HCT116 (cell line): Measurements from ENCODE around the gene ECEL1. TPM values are rescaled to one million over a fixed set of nuclear protein-coding genes. Genes with fewer than 3 reads are reported as not detected.

Experiments
- ATAC-seq: fragments of 200-7000 bp; cut with Tn5 transposase; 2 replicates; pipeline ENCODE4 v1.9.1; 2020; ENCODE audit warnings: mild to moderate bottlenecking, moderate library complexity
- BruUV-seq: library from RNA; stranded (reverse); fragments of 400-500 nt; replicated peaks from 2 replicates; lab custom pipeline; 2021; lab: Mats Ljungman, UMichigan
- CTCF ChIA-PET: fragments of 300-600 bp; sonication (Branson Sonifier 250); formaldehyde crosslinking; loops from one replicate; lab custom pipeline; 2021; ENCODE audit warnings: antibody characterized with exemption; lab: Charles Lee
- POLR2A ChIA-PET: fragments of 300-600, 350-600 bp; sonication (Branson Sonifier 250); formaldehyde crosslinking; loops from one replicate; lab custom pipeline; 2021; ENCODE audit warnings: antibody characterized with exemption; lab: Charles Lee
- RAD21 ChIA-PET, 2 experiments: fragments of 300-600 bp; sonication (Branson Sonifier 250); formaldehyde crosslinking; loops; one replicate each; lab custom pipeline; 2023; ENCODE audit warnings: low total read pairs in 2 of 2; ENCODE audit not compliant: uncharacterized antibody in 2 of 2, unreplicated experiment in 2 of 2, low non-redundant PET in 1 of 2; lab: Charles Lee
- DNase-seq: peaks from one replicate; pipeline ENCODE4 v3.0.0-alpha.2; 2010; ENCODE audit warnings: low read depth, low spot score
- H2AFZ ChIP-seq: fragments of 200-600 bp; shearing (Covaris generic), sonication (generic); 2 replicates; pipeline ENCODE4 v1.6.1; 2017; ENCODE audit warnings: low read depth, mixed run types, mixed read lengths, antibody characterized with exemption, low read length; ENCODE audit not compliant: poor library complexity, severe bottlenecking
- H3K27ac ChIP-seq: 2 replicates; pipeline ENCODE4 v1.5.1; 2012; ENCODE audit warnings: low read depth, low read length
- H3K27me3 ChIP-seq: fragments of 200-600 bp; sonication (generic); 2 replicates; pipeline ENCODE4 v1.6.1; 2016; ENCODE audit warnings: mixed run types, low read length, mixed read lengths; ENCODE audit not compliant: insufficient read depth
- H3K36me3 ChIP-seq, 2 experiments: fragments of 200-500 bp in 1 of 2; fragments of 200-600 bp in 1 of 2; sonication (Bioruptor generic) in 1 of 2; sonication (generic) in 1 of 2; 2 replicates each; pipeline versions ENCODE4 v1.5.1 to v1.6.1; 2014 to 2016; ENCODE audit warnings: low read length in 2 of 2, inconsistent platforms in 1 of 2, mixed read lengths in 1 of 2, mixed run types in 1 of 2; ENCODE audit not compliant: insufficient read depth in 2 of 2, control insufficient read depth in 1 of 2
- H3K4me1 ChIP-seq, 2 experiments: fragments of 200-600 bp in 1 of 2; sonication (generic) in 1 of 2; 2 replicates each; pipeline versions ENCODE4 v1.5.1 to v1.6.1; 2012 to 2017; ENCODE audit warnings: low read length in 2 of 2, inconsistent platforms in 1 of 2, mild to moderate bottlenecking in 1 of 2, mixed read lengths in 1 of 2, mixed run types in 1 of 2, moderate library complexity in 1 of 2; ENCODE audit not compliant: insufficient read depth in 2 of 2, control insufficient read depth in 1 of 2
- H3K4me2 ChIP-seq: fragments of 200-600 bp; sonication (generic); 2 replicates; pipeline ENCODE4 v1.6.1; 2017; ENCODE audit warnings: mixed run types, low read length, mixed read lengths
- H3K4me3 ChIP-seq, 2 experiments: fragments of 200-600 bp in 1 of 2; sonication (generic) in 1 of 2; replicated peaks in 1 of 2; 2 replicates each; pipeline ENCODE4 v1.5.1; 2011 to 2016; ENCODE audit warnings: low read length in 2 of 2, control low read depth in 1 of 2, low read depth in 1 of 2, mild to moderate bottlenecking in 1 of 2, mixed read lengths in 1 of 2, mixed run types in 1 of 2
- H3K79me2 ChIP-seq: fragments of 200-600 bp; sonication (generic); 2 replicates; pipeline ENCODE4 v1.6.1; 2017; ENCODE audit warnings: mild to moderate bottlenecking, mixed run types, low read length, moderate library complexity, mixed read lengths; ENCODE audit not compliant: insufficient read depth
- H3K9ac ChIP-seq: fragments of 200-600 bp; sonication (generic); 2 replicates; pipeline ENCODE4 v1.6.1; 2016; ENCODE audit warnings: low read length, mixed read lengths
- H3K9me2 ChIP-seq: fragments of 200-600 bp; sonication (generic), shearing (Covaris generic); 2 replicates; pipeline ENCODE4 v1.6.1; 2017; ENCODE audit warnings: mixed run types, mild to moderate bottlenecking, moderate library complexity; ENCODE audit not compliant: insufficient read depth
- H3K9me3 ChIP-seq, 2 experiments: fragments of 200-500 bp in 1 of 2; fragments of 200-600 bp in 1 of 2; sonication (Bioruptor generic) in 1 of 2; sonication (generic) in 1 of 2; 2 replicates each; pipeline ENCODE4 v1.6.1; 2014 to 2017; ENCODE audit warnings: low read length in 2 of 2, mixed read lengths in 2 of 2, inconsistent platforms in 1 of 2, low read depth in 1 of 2, mild to moderate bottlenecking in 1 of 2, mixed run types in 1 of 2, moderate library complexity in 1 of 2; ENCODE audit not compliant: control insufficient read depth in 1 of 2, insufficient read depth in 1 of 2
- H4K20me1 ChIP-seq: fragments of 200-600 bp; sonication (generic), shearing (Covaris generic); 2 replicates; pipeline ENCODE4 v1.6.1; 2017; ENCODE audit warnings: mixed run types, mild to moderate bottlenecking, moderate library complexity; ENCODE audit not compliant: insufficient read depth
- CBX3 ChIP-seq: IDR thresholded peaks from 2 replicates; pipeline ENCODE4 v1.6.1; 2012; ENCODE audit warnings: low read depth
- CEBPB ChIP-seq: IDR thresholded peaks from 2 replicates; pipeline ENCODE4 v1.6.1; 2012; ENCODE audit warnings: low read depth
- EGR1 ChIP-seq: IDR thresholded peaks from 2 replicates; pipeline ENCODE4 v1.6.1; 2012; ENCODE audit warnings: low read depth
- ELF1 ChIP-seq: IDR thresholded peaks from 2 replicates; pipeline ENCODE4 v1.6.1; 2012; ENCODE audit warnings: low read depth, borderline replicate concordance
- EZH2 ChIP-seq: fragments of 200-600 bp; sonication (generic); IDR thresholded peaks from 2 replicates; pipeline ENCODE4 v1.6.1; 2017; ENCODE audit warnings: antibody characterized with exemption, mixed run types
- EZH2phosphoT487 ChIP-seq: fragments of 200-600 bp; IDR thresholded peaks from 2 replicates; pipeline ENCODE4 v1.6.1; 2018; ENCODE audit warnings: antibody characterized with exemption, borderline replicate concordance
- FOSL1 ChIP-seq: IDR thresholded peaks from 2 replicates; pipeline ENCODE4 v1.6.1; 2012; ENCODE audit warnings: low read depth
- POLR2A ChIP-seq: IDR thresholded peaks from 2 replicates; pipeline ENCODE4 v1.7.0; 2011; ENCODE audit warnings: borderline replicate concordance; ENCODE audit not compliant: insufficient read depth, insufficient read length; ENCODE audit errors: extremely low read depth
- RAD21 ChIP-seq: IDR thresholded peaks from 2 replicates; pipeline ENCODE4 v1.6.1; 2012; ENCODE audit warnings: low read depth, mild to moderate bottlenecking
- SP1 ChIP-seq: IDR thresholded peaks from 2 replicates; pipeline ENCODE4 v1.6.1; 2012; ENCODE audit warnings: low read depth
- SRF ChIP-seq: IDR thresholded peaks from 2 replicates; pipeline ENCODE4 v1.6.1; 2012; ENCODE audit warnings: low read depth
- TCF7L2 ChIP-seq: IDR thresholded peaks from 2 replicates; pipeline ENCODE4 v1.7.0; 2011; ENCODE audit warnings: borderline replicate concordance, inconsistent platforms; ENCODE audit not compliant: insufficient read depth, insufficient read length; ENCODE audit errors: extremely low read depth
- ZFX ChIP-seq: fragments of 450-650 bp; IDR thresholded peaks from 2 replicates; pipeline ENCODE4 v1.6.1; 2017
- intact Hi-C: fragments of 100-400 bp; cut with micrococcal nuclease; formaldehyde crosslinking; loops from 2 replicates; pipeline ENCODE4 v1.10.0; 2022
- total RNA-seq: library from RNA; stranded (reverse); gene quantifications from one replicate; pipeline ENCODE4 v1.2.1, GENCODE V29; 2021; ENCODE audit not compliant: unreplicated experiment
- TF ChIP-seq, protein P1 (sequence below), 3 experiments: fragments of 200-600 bp in 1 of 3; sonication (generic) in 1 of 3; IDR thresholded peaks in 2 of 3; conservative IDR thresholded peaks in 1 of 3; 2 replicates each; pipeline ENCODE4 v1.5.1; 2012 to 2017; ENCODE audit warnings: low read depth in 2 of 3, low read length in 2 of 3, antibody characterized with exemption in 1 of 3, borderline replicate concordance in 1 of 3, control low read depth in 1 of 3, mild to moderate bottlenecking in 1 of 3, mixed read lengths in 1 of 3, mixed run types in 1 of 3, moderate library complexity in 1 of 3; ENCODE audit not compliant: insufficient read depth in 1 of 3

The ECEL1 gene
- total RNA-seq, 1 experiment from 2014 or later = not detected

DNA sequence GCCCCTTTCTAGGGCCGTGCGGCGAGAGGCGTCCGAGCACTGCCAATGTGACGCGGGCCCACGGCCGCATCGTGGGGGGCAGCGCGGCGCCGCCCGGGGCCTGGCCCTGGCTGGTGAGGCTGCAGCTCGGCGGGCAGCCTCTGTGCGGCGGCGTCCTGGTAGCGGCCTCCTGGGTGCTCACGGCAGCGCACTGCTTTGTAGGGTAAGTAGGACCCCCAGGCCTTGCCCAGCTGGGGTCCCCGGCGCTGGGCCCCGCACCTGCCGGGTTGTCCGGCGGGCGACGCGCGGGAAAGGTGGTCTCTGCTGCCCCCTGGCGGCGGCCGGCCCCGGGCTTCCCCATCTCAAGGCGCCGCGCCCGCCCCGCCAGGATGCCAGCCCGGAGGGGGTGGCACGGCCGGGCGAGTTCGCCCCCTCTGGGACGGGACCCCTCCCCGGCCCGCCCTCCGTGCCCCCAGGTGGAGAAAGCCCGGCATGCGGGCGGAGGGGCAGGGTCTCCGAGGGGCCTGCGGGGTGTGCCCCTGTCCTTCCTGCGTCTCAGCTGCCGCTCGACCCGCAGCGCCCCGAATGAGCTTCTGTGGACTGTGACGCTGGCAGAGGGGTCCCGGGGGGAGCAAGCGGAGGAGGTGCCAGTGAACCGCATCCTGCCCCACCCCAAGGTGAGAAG is 34.5 kb upstream of the ECEL1 start:
- H3K9ac ChIP-seq = no peak overlapping the region
- TF ChIP-seq EZH2 (no peak), RAD21 (peak; percentile 87)
- TF ChIP-seq, protein P1, sequence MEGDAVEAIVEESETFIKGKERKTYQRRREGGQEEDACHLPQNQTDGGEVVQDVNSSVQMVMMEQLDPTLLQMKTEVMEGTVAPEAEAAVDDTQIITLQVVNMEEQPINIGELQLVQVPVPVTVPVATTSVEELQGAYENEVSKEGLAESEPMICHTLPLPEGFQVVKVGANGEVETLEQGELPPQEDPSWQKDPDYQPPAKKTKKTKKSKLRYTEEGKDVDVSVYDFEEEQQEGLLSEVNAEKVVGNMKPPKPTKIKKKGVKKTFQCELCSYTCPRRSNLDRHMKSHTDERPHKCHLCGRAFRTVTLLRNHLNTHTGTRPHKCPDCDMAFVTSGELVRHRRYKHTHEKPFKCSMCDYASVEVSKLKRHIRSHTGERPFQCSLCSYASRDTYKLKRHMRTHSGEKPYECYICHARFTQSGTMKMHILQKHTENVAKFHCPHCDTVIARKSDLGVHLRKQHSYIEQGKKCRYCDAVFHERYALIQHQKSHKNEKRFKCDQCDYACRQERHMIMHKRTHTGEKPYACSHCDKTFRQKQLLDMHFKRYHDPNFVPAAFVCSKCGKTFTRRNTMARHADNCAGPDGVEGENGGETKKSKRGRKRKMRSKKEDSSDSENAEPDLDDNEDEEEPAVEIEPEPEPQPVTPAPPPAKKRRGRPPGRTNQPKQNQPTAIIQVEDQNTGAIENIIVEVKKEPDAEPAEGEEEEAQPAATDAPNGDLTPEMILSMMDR (IDR thresholded peaks at IDR 0.05 in 2 of 3, conservative IDR thresholded peaks at IDR 0.05 in 1 of 3; ENCODE audit: borderline replicate concordance in 1 of 3, insufficient read depth in 1 of 3, low read depth in 2 of 3, low read length in 2 of 3) = peak; percentile 53 to 66 (median 63); a peak in 5 of 6 replicates
- TF ChIP-seq, all 23 proteins: peak for 2
- Histone ChIP-seq H3K79me2 (no peaks in the 10 kb centered on the region), H3K4me1 (peaks cover 0 to 6% of the 10 kb centered on the region in 2 experiments; a peak in 1 of 4 replicates), H3K4me3 (no peak overlapping the region), H3K9me2 (no peaks in the 10 kb centered on the region), H4K20me1 (no peaks in the 10 kb centered on the region), H3K9me3 (no peaks in the 10 kb centered on the region), H3K27me3 (no peaks in the 10 kb centered on the region), H3K36me3 (no peaks in the 10 kb centered on the region), H3K4me2 (peak overlapping the region; percentile 32; the same call in 1 of the 2 replicates), H3K27ac (no peak overlapping the region), H2AFZ (no peak overlapping the region)
- ATAC-seq = peak; percentile 86
- ChIA-PET RAD21 (interaction anchor here in 1 of 2 experiments (0.7 kb wide), 1 partner anchor 75 kb away, joined by 3 read pairs; no protein-coding TSS in a partner anchor), CTCF (interaction anchor here (0.7 to 1.0 kb wide), 2 partner anchors 75 to 78 kb away, joined by 3 to 5 read pairs; no protein-coding TSS in a partner anchor), POLR2A (no interaction called here)
- intact Hi-C loops = loop anchor here (1.0 to 10.0 kb wide), 2 partner anchors 78 to 177 kb away; no protein-coding TSS in a partner anchor
- BruUV-seq = no TSS peak
- DNase-seq = no peak

DNA sequence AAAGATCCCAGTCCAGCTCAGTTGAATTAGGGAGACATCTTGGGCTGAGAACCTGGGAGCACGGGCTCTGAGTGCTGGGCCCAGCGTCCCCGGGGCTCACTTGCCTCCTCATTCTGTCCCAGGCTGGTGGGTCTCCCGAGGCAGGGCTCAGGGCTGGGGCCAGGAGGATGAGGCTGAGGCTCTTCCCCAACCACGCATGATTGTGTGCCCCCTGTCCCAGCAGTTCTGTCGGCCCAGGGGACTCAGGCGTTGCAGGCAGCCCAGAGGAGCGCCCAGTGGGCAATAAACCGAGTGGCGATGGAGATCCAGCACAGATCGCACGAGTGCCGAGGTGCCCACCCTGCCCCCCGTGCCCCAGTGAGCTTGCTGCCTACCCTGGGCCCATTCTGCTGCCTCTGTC is 33.5 kb upstream of the ECEL1 start:
- H3K9me3 ChIP-seq = no peaks in the 10 kb centered on the region
- DNase-seq (no peak), ATAC-seq (no peak)
- H4K20me1 ChIP-seq = no peaks in the 10 kb centered on the region
- no peak for TF ChIP-seq CEBPB
- TF ChIP-seq TCF7L2 = no peak
- no peak for TF ChIP-seq SP1
- no peak for TF ChIP-seq RAD21
- no peak for TF ChIP-seq FOSL1
- TF ChIP-seq ELF1 = no peak
- TF ChIP-seq EZH2 = no peak
- no peak for TF ChIP-seq SRF
- TF ChIP-seq POLR2A = no peak
- TF ChIP-seq ZFX = no peak
- TF ChIP-seq CBX3 = no peak
- TF ChIP-seq EZH2phosphoT487 = no peak
- TF ChIP-seq EGR1 = no peak
- BruUV-seq = no TSS peak
- intact Hi-C loops = loop anchor here (10.0 kb wide), 1 partner anchor 176 kb away; no protein-coding TSS in a partner anchor
- H3K27ac ChIP-seq = no peak overlapping the region
- ChIA-PET RAD21 (no interaction called here), CTCF (no interaction called here), POLR2A (no interaction called here)
- no peak overlapping the region for H3K4me3 ChIP-seq
- peaks cover 0 to 6% of the 10 kb centered on the region in 2 experiments; a peak in 1 of 4 replicates for H3K4me1 ChIP-seq
- no peaks in the 10 kb centered on the region for H3K79me2 ChIP-seq
- H3K36me3 ChIP-seq = no peaks in the 10 kb centered on the region
- no peak overlapping the region for H3K4me2 ChIP-seq
- no peaks in the 10 kb centered on the region for H3K9me2 ChIP-seq
- no peak overlapping the region for H3K9ac ChIP-seq
- no peaks in the 10 kb centered on the region for H3K27me3 ChIP-seq
- no peak overlapping the region for H2AFZ ChIP-seq
